Left ventricle myocardium inferior (tissue), 1 donor: Measurements from ENCODE around the gene DPF3. TPM values are rescaled to one million over a fixed set of nuclear protein-coding genes. Genes with fewer than 3 reads are reported as not detected.

ENCODE experiments used
- DNase-seq: peaks from one replicate; pipeline ENCODE4 v3.0.0-alpha.2; 2020
- H3K27ac ChIP-seq: fragments of 200-600 bp; replicated peaks from 2 replicates; pipeline ENCODE4 v1.8.0; 2021
- H3K27me3 ChIP-seq: fragments of 200-600 bp; 2 replicates; pipeline ENCODE4 v1.8.0; 2021; ENCODE audit warnings: low read depth
- H3K36me3 ChIP-seq: fragments of 200-600 bp; 2 replicates; pipeline ENCODE4 v1.8.0; 2021
- H3K4me1 ChIP-seq: fragments of 200-600 bp; 2 replicates; pipeline ENCODE4 v1.8.0; 2021
- H3K4me3 ChIP-seq: fragments of 200-600 bp; 2 replicates; pipeline ENCODE4 v1.8.0; 2021; ENCODE audit warnings: mild to moderate bottlenecking, moderate library complexity
- H3K9me3 ChIP-seq: fragments of 200-600 bp; replicated peaks from 2 replicates; pipeline ENCODE4 v1.8.0; 2021
- intact Hi-C: fragments of 100-400 bp; cut with micrococcal nuclease; formaldehyde crosslinking; loops from one replicate; pipeline ENCODE4 v1.11.0; 2022
- total RNA-seq: library from RNA; stranded (reverse); fragmentation: NEBNext Ultra II Directional; extraction: Animal tissue kit (Norgen Biotek cat#: 25700); gene quantifications from one replicate; pipeline ENCODE4 v1.2.1, GENCODE V29; 2021
- TF ChIP-seq, protein P1 (sequence below): fragments of 200-600 bp; IDR thresholded peaks from 2 replicates; pipeline ENCODE4 v1.8.0; 2021; ENCODE audit warnings: antibody characterized with exemption, mild to moderate bottlenecking, borderline replicate concordance
- donor health status: DM: no; HTN: yes; CAD: no; lungs with severe emphysema.

DPF3 gene
- total RNA-seq, 1 donor from 2014 or later: 37.7 TPM

DNA sequence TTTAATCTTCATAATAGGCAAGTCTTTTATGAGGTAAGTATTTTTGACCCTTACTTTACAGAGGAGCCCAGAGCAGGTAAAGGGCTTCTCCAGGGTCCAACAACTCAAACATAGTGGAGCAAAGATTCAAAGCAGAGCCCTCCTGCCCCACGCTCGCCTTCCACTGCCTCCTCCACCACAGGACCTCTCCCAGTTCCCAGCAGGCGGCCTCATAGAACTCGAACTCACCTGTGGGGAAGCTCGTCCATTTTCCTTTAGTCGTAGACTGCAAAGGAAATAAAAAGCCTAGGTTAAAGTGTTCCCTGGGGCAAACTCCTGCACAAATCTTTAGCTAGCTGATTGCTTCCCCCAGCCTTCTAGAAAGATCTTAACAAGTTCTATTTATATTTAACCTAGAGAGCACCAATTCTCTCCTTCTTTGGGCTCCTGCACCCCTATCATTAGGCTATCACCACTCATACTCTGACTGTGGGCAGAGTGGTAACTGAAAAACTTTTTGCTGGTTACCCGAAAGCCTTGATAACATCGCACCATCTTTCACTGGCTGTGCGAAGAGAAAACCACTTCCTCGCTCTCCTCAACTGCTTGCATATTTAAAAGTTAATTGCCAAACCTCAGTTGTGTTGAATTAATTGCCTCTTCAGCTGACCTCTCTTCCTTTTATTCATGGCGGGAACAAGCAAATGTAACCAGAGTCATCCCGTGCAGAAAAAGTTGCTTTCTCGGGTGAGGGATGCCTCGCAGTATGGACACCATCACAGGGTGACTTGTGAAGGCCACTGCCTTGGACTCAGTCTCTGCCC, 299.6 kb downstream of the DPF3 start:
- Histone ChIP-seq H3K27ac (no peak overlapping the region), H3K4me1 (no peaks in the 10 kb centered on the region), H3K36me3 (no peaks in the 10 kb centered on the region), H3K4me3 (no peak overlapping the region), H3K27me3 (no peaks in the 10 kb centered on the region), H3K9me3 (no peaks in the 10 kb centered on the region)
- intact Hi-C loops: no loop called here
- no peak for DNase-seq
- TF ChIP-seq, protein P1, sequence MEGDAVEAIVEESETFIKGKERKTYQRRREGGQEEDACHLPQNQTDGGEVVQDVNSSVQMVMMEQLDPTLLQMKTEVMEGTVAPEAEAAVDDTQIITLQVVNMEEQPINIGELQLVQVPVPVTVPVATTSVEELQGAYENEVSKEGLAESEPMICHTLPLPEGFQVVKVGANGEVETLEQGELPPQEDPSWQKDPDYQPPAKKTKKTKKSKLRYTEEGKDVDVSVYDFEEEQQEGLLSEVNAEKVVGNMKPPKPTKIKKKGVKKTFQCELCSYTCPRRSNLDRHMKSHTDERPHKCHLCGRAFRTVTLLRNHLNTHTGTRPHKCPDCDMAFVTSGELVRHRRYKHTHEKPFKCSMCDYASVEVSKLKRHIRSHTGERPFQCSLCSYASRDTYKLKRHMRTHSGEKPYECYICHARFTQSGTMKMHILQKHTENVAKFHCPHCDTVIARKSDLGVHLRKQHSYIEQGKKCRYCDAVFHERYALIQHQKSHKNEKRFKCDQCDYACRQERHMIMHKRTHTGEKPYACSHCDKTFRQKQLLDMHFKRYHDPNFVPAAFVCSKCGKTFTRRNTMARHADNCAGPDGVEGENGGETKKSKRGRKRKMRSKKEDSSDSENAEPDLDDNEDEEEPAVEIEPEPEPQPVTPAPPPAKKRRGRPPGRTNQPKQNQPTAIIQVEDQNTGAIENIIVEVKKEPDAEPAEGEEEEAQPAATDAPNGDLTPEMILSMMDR: no peak

DNA sequence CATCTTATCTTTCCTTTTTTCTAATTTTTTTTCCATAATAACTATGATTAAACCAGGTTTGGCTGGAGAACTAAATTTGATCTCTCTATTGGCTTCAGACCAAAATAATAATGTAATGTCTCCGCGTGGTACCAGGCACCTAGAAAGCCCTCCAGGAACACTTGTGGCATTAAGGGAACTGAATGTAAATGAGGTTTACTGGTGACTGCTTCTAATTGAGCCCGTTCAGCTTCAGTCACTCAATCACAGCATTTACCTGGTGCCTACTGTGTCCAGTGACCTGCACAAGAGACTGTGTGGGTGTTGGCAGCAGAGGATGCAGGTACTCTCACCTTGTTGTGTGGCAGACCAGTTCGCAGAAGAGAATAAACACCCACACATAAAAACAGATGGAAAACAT, 302.5 kb downstream of the DPF3 start:
- DNase-seq: no peak
- H3K27me3 ChIP-seq: no peaks in the 10 kb centered on the region
- no peak overlapping the region for H3K4me3 ChIP-seq
- no peaks in the 10 kb centered on the region for H3K9me3 ChIP-seq
- H3K4me1 ChIP-seq: no peaks in the 10 kb centered on the region
- no peaks in the 10 kb centered on the region for H3K36me3 ChIP-seq
- no peak overlapping the region for H3K27ac ChIP-seq
- TF ChIP-seq, protein P1: no peak
- intact Hi-C loops: no loop called here

DNA sequence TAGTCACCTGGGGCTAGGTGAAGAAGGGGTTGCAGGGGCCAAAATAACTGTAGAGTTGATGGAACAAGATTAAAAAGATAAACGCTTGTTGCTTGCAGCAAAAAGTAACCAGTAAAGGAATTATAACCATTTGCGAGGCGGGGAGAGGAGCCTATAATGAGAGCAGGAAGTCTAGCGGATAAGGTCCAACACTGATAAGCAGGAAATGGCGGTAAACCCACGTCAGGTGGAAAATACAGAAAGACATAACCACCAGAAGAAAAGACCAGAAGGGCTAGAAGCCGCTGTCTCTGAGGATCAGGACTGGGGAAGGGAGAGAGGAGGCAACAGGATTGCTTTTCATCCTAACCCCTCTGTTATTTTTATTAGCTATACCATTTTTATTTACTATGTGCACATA, 303.3 kb downstream of the DPF3 start:
- H3K9me3 ChIP-seq: no peaks in the 10 kb centered on the region
- DNase-seq: no peak
- H3K4me3 ChIP-seq: no peak overlapping the region
- TF ChIP-seq, protein P1: no peak
- intact Hi-C loops: no loop called here
- H3K4me1 ChIP-seq: no peaks in the 10 kb centered on the region
- no peak overlapping the region for H3K27ac ChIP-seq
- no peaks in the 10 kb centered on the region for H3K27me3 ChIP-seq
- no peaks in the 10 kb centered on the region for H3K36me3 ChIP-seq

DNA sequence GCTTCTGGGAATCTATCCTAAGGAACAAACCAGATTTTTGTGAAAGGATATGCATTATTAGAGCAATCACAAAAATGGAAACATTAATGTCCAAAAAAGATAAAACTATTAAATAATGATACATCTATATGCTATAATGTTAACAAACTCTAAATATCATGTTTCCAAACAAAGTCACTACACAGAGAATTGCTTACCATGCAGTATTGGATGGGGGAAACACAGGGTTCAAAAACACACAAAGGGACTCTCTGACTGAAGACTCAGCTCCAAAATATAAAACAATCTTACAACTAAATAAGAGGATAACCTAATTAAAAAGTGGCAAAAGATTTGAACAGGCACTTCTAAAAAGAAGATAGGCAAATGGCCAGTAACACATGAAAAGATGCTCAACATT, 304.2 kb downstream of the DPF3 start:
- intact Hi-C loops: no loop called here
- no peak overlapping the region for H3K4me3 ChIP-seq
- H3K27ac ChIP-seq: no peak overlapping the region
- no peak for DNase-seq
- TF ChIP-seq, protein P1: no peak
- no peaks in the 10 kb centered on the region for H3K9me3 ChIP-seq
- H3K27me3 ChIP-seq: no peaks in the 10 kb centered on the region
- no peaks in the 10 kb centered on the region for H3K36me3 ChIP-seq
- H3K4me1 ChIP-seq: no peaks in the 10 kb centered on the region

DNA sequence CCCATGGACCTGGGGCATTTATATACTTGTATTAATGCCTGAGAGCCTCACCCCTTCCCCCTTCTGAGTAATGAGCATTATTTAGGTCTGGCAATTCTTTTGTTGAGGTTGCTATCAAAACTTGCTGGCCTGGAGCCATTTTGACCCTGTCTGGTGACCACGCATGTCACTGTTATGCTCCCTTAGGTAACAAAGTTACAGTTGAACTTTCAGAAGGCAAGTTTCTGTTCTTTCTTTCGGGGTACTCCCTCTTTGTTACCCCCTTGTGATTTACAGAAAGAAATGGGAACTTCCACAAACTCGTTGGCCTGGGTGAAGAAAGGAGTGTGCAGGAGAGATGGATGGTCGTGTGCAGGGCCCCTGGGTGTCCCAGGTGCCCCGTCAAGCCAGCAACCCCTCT, 305.4 kb downstream of the DPF3 start:
- TF ChIP-seq, protein P1: no peak
- H3K9me3 ChIP-seq: no peaks in the 10 kb centered on the region
- no peaks in the 10 kb centered on the region for H3K4me1 ChIP-seq
- no peaks in the 10 kb centered on the region for H3K27me3 ChIP-seq
- no peak overlapping the region for H3K27ac ChIP-seq
- no peak overlapping the region for H3K4me3 ChIP-seq
- intact Hi-C loops: no loop called here
- no peak for DNase-seq
- H3K36me3 ChIP-seq: no peaks in the 10 kb centered on the region
